HCT116 (cell line): ENCODE results near the gene USH1G. TPM values are rescaled to one million over a fixed set of nuclear protein-coding genes. Genes with fewer than 3 reads are reported as not detected.

ENCODE experiments used
- ATAC-seq: fragments of 200-7000 bp; cut with Tn5 transposase; 2 replicates; pipeline ENCODE4 v1.9.1; 2020; ENCODE audit warnings: mild to moderate bottlenecking, moderate library complexity
- BruUV-seq: library from RNA; stranded (reverse); fragments of 400-500 nt; replicated peaks from 2 replicates; lab custom pipeline; 2021; lab: Mats Ljungman, UMichigan
- CTCF ChIA-PET: fragments of 300-600 bp; sonication (Branson Sonifier 250); formaldehyde crosslinking; loops from one replicate; lab custom pipeline; 2021; ENCODE audit warnings: antibody characterized with exemption; lab: Charles Lee
- POLR2A ChIA-PET: fragments of 300-600, 350-600 bp; sonication (Branson Sonifier 250); formaldehyde crosslinking; loops from one replicate; lab custom pipeline; 2021; ENCODE audit warnings: antibody characterized with exemption; lab: Charles Lee
- RAD21 ChIA-PET, 2 experiments: fragments of 300-600 bp; sonication (Branson Sonifier 250); formaldehyde crosslinking; loops; one replicate each; lab custom pipeline; 2023; ENCODE audit warnings: low total read pairs in 2 of 2; ENCODE audit not compliant: uncharacterized antibody in 2 of 2, unreplicated experiment in 2 of 2, low non-redundant PET in 1 of 2; lab: Charles Lee
- DNase-seq: peaks from one replicate; pipeline ENCODE4 v3.0.0-alpha.2; 2010; ENCODE audit warnings: low read depth, low spot score
- H2AFZ ChIP-seq: fragments of 200-600 bp; shearing (Covaris generic), sonication (generic); 2 replicates; pipeline ENCODE4 v1.6.1; 2017; ENCODE audit warnings: low read depth, mixed run types, mixed read lengths, antibody characterized with exemption, low read length; ENCODE audit not compliant: poor library complexity, severe bottlenecking
- H3K27ac ChIP-seq: 2 replicates; pipeline ENCODE4 v1.5.1; 2012; ENCODE audit warnings: low read depth, low read length
- H3K27me3 ChIP-seq: fragments of 200-600 bp; sonication (generic); 2 replicates; pipeline ENCODE4 v1.6.1; 2016; ENCODE audit warnings: mixed run types, low read length, mixed read lengths; ENCODE audit not compliant: insufficient read depth
- H3K36me3 ChIP-seq, 2 experiments: fragments of 200-500 bp in 1 of 2; fragments of 200-600 bp in 1 of 2; sonication (Bioruptor generic) in 1 of 2; sonication (generic) in 1 of 2; 2 replicates each; pipeline versions ENCODE4 v1.5.1 to v1.6.1; 2014 to 2016; ENCODE audit warnings: low read length in 2 of 2, inconsistent platforms in 1 of 2, mixed read lengths in 1 of 2, mixed run types in 1 of 2; ENCODE audit not compliant: insufficient read depth in 2 of 2, control insufficient read depth in 1 of 2
- H3K4me1 ChIP-seq, 2 experiments: fragments of 200-600 bp in 1 of 2; sonication (generic) in 1 of 2; 2 replicates each; pipeline versions ENCODE4 v1.5.1 to v1.6.1; 2012 to 2017; ENCODE audit warnings: low read length in 2 of 2, inconsistent platforms in 1 of 2, mild to moderate bottlenecking in 1 of 2, mixed read lengths in 1 of 2, mixed run types in 1 of 2, moderate library complexity in 1 of 2; ENCODE audit not compliant: insufficient read depth in 2 of 2, control insufficient read depth in 1 of 2
- H3K4me2 ChIP-seq: fragments of 200-600 bp; sonication (generic); 2 replicates; pipeline ENCODE4 v1.6.1; 2017; ENCODE audit warnings: mixed run types, low read length, mixed read lengths
- H3K4me3 ChIP-seq, 2 experiments: fragments of 200-600 bp in 1 of 2; sonication (generic) in 1 of 2; replicated peaks in 1 of 2; 2 replicates each; pipeline ENCODE4 v1.5.1; 2011 to 2016; ENCODE audit warnings: low read length in 2 of 2, control low read depth in 1 of 2, low read depth in 1 of 2, mild to moderate bottlenecking in 1 of 2, mixed read lengths in 1 of 2, mixed run types in 1 of 2
- H3K79me2 ChIP-seq: fragments of 200-600 bp; sonication (generic); 2 replicates; pipeline ENCODE4 v1.6.1; 2017; ENCODE audit warnings: mild to moderate bottlenecking, mixed run types, low read length, moderate library complexity, mixed read lengths; ENCODE audit not compliant: insufficient read depth
- H3K9ac ChIP-seq: fragments of 200-600 bp; sonication (generic); 2 replicates; pipeline ENCODE4 v1.6.1; 2016; ENCODE audit warnings: low read length, mixed read lengths
- H3K9me2 ChIP-seq: fragments of 200-600 bp; sonication (generic), shearing (Covaris generic); 2 replicates; pipeline ENCODE4 v1.6.1; 2017; ENCODE audit warnings: mixed run types, mild to moderate bottlenecking, moderate library complexity; ENCODE audit not compliant: insufficient read depth
- H3K9me3 ChIP-seq, 2 experiments: fragments of 200-500 bp in 1 of 2; fragments of 200-600 bp in 1 of 2; sonication (Bioruptor generic) in 1 of 2; sonication (generic) in 1 of 2; 2 replicates each; pipeline ENCODE4 v1.6.1; 2014 to 2017; ENCODE audit warnings: low read length in 2 of 2, mixed read lengths in 2 of 2, inconsistent platforms in 1 of 2, low read depth in 1 of 2, mild to moderate bottlenecking in 1 of 2, mixed run types in 1 of 2, moderate library complexity in 1 of 2; ENCODE audit not compliant: control insufficient read depth in 1 of 2, insufficient read depth in 1 of 2
- H4K20me1 ChIP-seq: fragments of 200-600 bp; sonication (generic), shearing (Covaris generic); 2 replicates; pipeline ENCODE4 v1.6.1; 2017; ENCODE audit warnings: mixed run types, mild to moderate bottlenecking, moderate library complexity; ENCODE audit not compliant: insufficient read depth
- CEBPB ChIP-seq: IDR thresholded peaks from 2 replicates; pipeline ENCODE4 v1.6.1; 2012; ENCODE audit warnings: low read depth
- EGR1 ChIP-seq: IDR thresholded peaks from 2 replicates; pipeline ENCODE4 v1.6.1; 2012; ENCODE audit warnings: low read depth
- ELF1 ChIP-seq: IDR thresholded peaks from 2 replicates; pipeline ENCODE4 v1.6.1; 2012; ENCODE audit warnings: low read depth, borderline replicate concordance
- EZH2 ChIP-seq: fragments of 200-600 bp; sonication (generic); IDR thresholded peaks from 2 replicates; pipeline ENCODE4 v1.6.1; 2017; ENCODE audit warnings: antibody characterized with exemption, mixed run types
- JUND ChIP-seq: IDR thresholded peaks from 2 replicates; pipeline ENCODE4 v1.6.1; 2012
- POLR2A ChIP-seq: IDR thresholded peaks from 2 replicates; pipeline ENCODE4 v1.7.0; 2011; ENCODE audit warnings: borderline replicate concordance; ENCODE audit not compliant: insufficient read depth, insufficient read length; ENCODE audit errors: extremely low read depth
- POLR2AphosphoS5 ChIP-seq: IDR thresholded peaks from 2 replicates; pipeline ENCODE4 v1.6.1; 2011; ENCODE audit warnings: mild to moderate bottlenecking, low read depth, low read length, moderate library complexity
- RAD21 ChIP-seq: IDR thresholded peaks from 2 replicates; pipeline ENCODE4 v1.6.1; 2012; ENCODE audit warnings: low read depth, mild to moderate bottlenecking
- SP1 ChIP-seq: IDR thresholded peaks from 2 replicates; pipeline ENCODE4 v1.6.1; 2012; ENCODE audit warnings: low read depth
- TCF7L2 ChIP-seq: IDR thresholded peaks from 2 replicates; pipeline ENCODE4 v1.7.0; 2011; ENCODE audit warnings: borderline replicate concordance, inconsistent platforms; ENCODE audit not compliant: insufficient read depth, insufficient read length; ENCODE audit errors: extremely low read depth
- YY1 ChIP-seq: IDR thresholded peaks from 2 replicates; pipeline ENCODE4 v1.6.1; 2011; ENCODE audit warnings: low read length, low read depth, moderate library complexity, mild to moderate bottlenecking; ENCODE audit not compliant: insufficient replicate concordance; ENCODE audit errors: extremely low read depth
- ZNF274 ChIP-seq: fragments of 200-500 bp; sonication (Bioruptor generic); IDR thresholded peaks from 2 replicates; pipeline ENCODE4 v1.6.1; 2014; ENCODE audit warnings: mild to moderate bottlenecking, low read depth, low read length, inconsistent platforms
- intact Hi-C: fragments of 100-400 bp; cut with micrococcal nuclease; formaldehyde crosslinking; loops from 2 replicates; pipeline ENCODE4 v1.10.0; 2022
- total RNA-seq: library from RNA; stranded (reverse); gene quantifications from one replicate; pipeline ENCODE4 v1.2.1, GENCODE V29; 2021; ENCODE audit not compliant: unreplicated experiment
- TF ChIP-seq, protein P1 (sequence below): IDR thresholded peaks from 2 replicates; pipeline ENCODE4 v1.6.1; 2012
- TF ChIP-seq, protein P2 (sequence below): IDR thresholded peaks from 2 replicates; pipeline ENCODE4 v1.6.1; 2011; ENCODE audit warnings: mild to moderate bottlenecking, low read length, moderate library complexity; ENCODE audit not compliant: insufficient replicate concordance; ENCODE audit errors: extremely low read depth

The USH1G gene
- total RNA-seq, 1 experiment from 2014 or later = 3.1 TPM

DNA sequence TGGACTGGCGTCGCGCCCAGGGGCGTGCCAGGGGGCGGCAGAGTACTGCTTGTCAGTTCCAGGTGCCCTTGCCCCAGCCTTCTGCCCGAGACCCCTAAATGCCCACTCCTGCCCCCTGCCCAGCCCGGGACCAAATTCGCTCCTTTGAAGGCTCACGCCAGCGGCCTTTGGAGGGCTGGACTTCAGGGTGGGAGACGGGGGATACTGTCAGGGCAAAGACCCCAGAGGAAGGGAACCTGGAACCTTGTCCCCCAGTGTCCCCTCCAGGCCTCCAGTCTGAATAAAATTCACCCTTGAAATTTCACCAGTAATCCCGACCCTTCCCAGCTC lies 13.4 kb upstream of the USH1G start:
- H2AFZ ChIP-seq = no peak overlapping the region
- no peak overlapping the region for H3K27ac ChIP-seq
- no peak overlapping the region for H3K9ac ChIP-seq
- intact Hi-C loops = no loop called here
- H3K4me2 ChIP-seq = no peak overlapping the region
- ChIA-PET CTCF (no interaction called here), POLR2A (interaction anchor here (0.7 kb wide), 1 partner anchor 9 kb away, joined by 3 read pairs; no protein-coding TSS in a partner anchor), RAD21 (no interaction called here)
- no peaks in the 10 kb centered on the region for H3K36me3 ChIP-seq
- H3K9me2 ChIP-seq = no peaks in the 10 kb centered on the region
- no peak for DNase-seq
- H3K9me3 ChIP-seq = no peaks in the 10 kb centered on the region
- no peaks in the 10 kb centered on the region for H3K79me2 ChIP-seq
- H3K4me3 ChIP-seq = no peak overlapping the region
- H4K20me1 ChIP-seq = no peaks in the 10 kb centered on the region
- TF ChIP-seq ELF1 (no peak), RAD21 (no peak), JUND (no peak), YY1 (no peak), EZH2 (no peak), CEBPB (no peak), POLR2A (no peak), SP1 (no peak)
- TF ChIP-seq, protein P1, sequence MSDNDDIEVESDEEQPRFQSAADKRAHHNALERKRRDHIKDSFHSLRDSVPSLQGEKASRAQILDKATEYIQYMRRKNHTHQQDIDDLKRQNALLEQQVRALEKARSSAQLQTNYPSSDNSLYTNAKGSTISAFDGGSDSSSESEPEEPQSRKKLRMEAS = no peak
- H3K27me3 ChIP-seq = peaks cover 4% of the 10 kb centered on the region; the same call in 1 of the 2 replicates
- peaks cover 0 to 6% of the 10 kb centered on the region in 2 experiments; a peak in 2 of 4 replicates for H3K4me1 ChIP-seq
- ATAC-seq = no peak
- BruUV-seq = no TSS peak

DNA sequence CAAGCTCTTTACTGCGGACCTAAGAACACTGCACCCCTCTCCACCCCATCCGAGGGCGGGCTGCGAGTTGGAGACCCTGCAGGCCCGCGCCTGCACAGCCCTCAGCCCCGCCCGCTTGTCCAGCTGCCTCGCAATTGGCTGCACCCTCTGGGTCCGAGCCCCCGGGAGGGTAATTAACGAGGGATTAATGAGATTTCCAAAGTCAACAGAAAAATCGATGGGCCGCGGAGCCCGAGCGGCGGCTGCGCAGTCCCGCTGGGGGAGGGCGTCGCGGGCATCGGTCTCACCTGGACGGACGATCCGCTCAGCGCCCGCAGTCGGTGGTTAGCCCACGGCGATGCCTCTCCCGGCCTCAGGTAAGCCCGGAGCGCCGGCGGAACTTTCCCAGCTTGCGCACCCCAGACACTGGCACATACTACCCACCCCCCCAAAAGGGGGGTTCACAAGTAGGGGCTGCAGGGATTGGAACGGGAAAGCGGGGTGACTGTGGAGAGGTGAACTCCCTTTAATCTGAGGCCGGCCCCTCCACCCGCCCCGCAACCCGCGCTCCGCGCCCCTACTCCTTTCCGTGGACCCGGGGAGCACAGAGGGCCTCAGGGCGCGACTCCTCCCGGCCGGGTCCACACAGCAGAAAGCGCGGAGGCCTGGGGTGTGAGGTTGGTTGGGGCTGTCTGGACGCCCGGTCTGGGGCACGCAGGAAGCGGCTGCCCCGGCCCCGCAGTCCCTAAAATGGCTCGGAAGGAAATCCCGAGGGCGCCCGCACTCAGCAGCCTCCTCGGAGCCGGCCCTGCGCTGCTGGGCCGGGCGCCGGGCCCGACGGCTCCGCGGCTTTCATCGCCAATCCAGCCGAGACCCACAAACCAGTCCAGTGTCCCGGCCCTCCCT lies 12.8 kb upstream of the USH1G start, which contains the start of gene OTOP3:
Gene OTOP3 (plus strand): TSS at position 314 of the 885 bp plus-strand sequence. CDS start 24 bp downstream, at position 338.
- Histone ChIP-seq H4K20me1 (no peaks in the 10 kb centered on the region), H3K27ac (no peak within 1 kb of the TSS), H3K27me3 (peaks cover 4% of the 10 kb centered on the region; the same call in 1 of the 2 replicates), H3K9me2 (no peaks in the 10 kb centered on the region), H3K36me3 (no peaks in the 10 kb centered on the region), H3K79me2 (no peaks in the 10 kb centered on the region), H3K9ac (no peak within 1 kb of the TSS), H3K4me1 (peaks cover 0 to 12% of the 10 kb centered on the region in 2 experiments; a peak in 2 of 4 replicates), H3K4me3 (no peak within 1 kb of the TSS), H3K4me2 (no peak within 1 kb of the TSS), H3K9me3 (no peaks in the 10 kb centered on the region), H2AFZ (no peak within 1 kb of the TSS)
- intact Hi-C loops = no loop called here
- DNase-seq = no peak
- no TSS peak for BruUV-seq
- POLR2A ChIA-PET = interaction anchor here (0.7 kb wide), 1 partner anchor 8 kb away, joined by 3 read pairs; no protein-coding TSS in a partner anchor
- CTCF ChIA-PET = no interaction called here
- RAD21 ChIA-PET = interaction anchor here in 1 of 2 experiments (0.7 kb wide), 1 partner anchor 23 kb away, joined by 4 read pairs; no protein-coding TSS in a partner anchor
- ATAC-seq = no peak
- TF ChIP-seq JUND = no peak
- no peak for TF ChIP-seq ZNF274
- no peak for TF ChIP-seq YY1
- no peak for TF ChIP-seq TCF7L2
- no peak for TF ChIP-seq EGR1
- TF ChIP-seq EZH2 = no peak
- TF ChIP-seq POLR2A = no peak
- no peak for TF ChIP-seq SP1
- no peak for TF ChIP-seq ELF1
- TF ChIP-seq, protein P1 = no peak
- TF ChIP-seq, protein P2, sequence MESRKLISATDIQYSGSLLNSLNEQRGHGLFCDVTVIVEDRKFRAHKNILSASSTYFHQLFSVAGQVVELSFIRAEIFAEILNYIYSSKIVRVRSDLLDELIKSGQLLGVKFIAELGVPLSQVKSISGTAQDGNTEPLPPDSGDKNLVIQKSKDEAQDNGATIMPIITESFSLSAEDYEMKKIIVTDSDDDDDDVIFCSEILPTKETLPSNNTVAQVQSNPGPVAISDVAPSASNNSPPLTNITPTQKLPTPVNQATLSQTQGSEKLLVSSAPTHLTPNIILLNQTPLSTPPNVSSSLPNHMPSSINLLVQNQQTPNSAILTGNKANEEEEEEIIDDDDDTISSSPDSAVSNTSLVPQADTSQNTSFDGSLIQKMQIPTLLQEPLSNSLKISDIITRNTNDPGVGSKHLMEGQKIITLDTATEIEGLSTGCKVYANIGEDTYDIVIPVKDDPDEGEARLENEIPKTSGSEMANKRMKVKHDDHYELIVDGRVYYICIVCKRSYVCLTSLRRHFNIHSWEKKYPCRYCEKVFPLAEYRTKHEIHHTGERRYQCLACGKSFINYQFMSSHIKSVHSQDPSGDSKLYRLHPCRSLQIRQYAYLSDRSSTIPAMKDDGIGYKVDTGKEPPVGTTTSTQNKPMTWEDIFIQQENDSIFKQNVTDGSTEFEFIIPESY = no peak
- TF ChIP-seq POLR2AphosphoS5 = no peak
- TF ChIP-seq RAD21 = no peak
- TF ChIP-seq CEBPB = no peak
